ENCODE data around the gene RIMS3.

Gene RIMS3

DNA sequence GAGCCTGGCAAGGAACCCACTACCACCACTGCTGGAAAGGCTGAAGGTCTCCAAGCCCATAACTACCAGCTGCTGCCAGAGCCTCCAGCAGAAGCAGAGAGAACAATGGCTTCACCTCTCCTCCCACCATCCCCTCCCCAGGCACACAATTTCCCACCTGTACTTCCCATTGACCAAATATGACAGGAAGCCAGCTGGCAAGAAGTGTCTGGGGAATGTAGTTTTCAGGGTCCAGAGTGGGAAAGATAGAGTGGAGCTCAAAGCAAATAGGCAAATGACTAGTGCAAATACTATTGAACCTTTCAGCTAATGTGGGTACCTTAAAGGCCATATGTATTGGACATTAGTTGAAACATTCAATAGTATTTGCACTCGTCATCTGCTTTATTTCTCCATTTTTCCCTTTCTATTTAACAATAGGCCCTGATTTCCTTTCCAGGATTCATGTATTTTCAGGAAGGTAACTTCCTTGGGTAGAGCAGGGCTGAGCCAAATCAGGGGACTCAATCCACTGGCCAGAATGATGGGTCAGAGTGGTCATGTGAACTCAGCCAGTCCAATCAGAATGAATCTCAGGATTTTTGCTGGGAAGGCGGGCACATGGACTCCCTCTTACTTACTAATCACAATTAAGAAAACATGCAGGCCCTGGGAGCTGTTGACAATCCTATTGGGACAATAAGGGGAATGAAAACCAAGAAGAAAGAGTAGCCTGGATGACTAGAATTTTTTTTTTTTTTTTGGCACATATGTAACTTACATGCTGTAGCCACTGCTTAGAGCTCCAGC lies 13.9 kb upstream of the RIMS3 start:
- TF ChIP-seq, protein P1, sequence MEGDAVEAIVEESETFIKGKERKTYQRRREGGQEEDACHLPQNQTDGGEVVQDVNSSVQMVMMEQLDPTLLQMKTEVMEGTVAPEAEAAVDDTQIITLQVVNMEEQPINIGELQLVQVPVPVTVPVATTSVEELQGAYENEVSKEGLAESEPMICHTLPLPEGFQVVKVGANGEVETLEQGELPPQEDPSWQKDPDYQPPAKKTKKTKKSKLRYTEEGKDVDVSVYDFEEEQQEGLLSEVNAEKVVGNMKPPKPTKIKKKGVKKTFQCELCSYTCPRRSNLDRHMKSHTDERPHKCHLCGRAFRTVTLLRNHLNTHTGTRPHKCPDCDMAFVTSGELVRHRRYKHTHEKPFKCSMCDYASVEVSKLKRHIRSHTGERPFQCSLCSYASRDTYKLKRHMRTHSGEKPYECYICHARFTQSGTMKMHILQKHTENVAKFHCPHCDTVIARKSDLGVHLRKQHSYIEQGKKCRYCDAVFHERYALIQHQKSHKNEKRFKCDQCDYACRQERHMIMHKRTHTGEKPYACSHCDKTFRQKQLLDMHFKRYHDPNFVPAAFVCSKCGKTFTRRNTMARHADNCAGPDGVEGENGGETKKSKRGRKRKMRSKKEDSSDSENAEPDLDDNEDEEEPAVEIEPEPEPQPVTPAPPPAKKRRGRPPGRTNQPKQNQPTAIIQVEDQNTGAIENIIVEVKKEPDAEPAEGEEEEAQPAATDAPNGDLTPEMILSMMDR (conservative IDR thresholded peaks at IDR 0.05; ENCODE audit: low read depth, low read length), result no peak
- DNase-seq (ENCODE audit: low read depth), result no peak
- H3K4me3 ChIP-seq (ENCODE audit: low read length), result no peak overlapping the region

DNA sequence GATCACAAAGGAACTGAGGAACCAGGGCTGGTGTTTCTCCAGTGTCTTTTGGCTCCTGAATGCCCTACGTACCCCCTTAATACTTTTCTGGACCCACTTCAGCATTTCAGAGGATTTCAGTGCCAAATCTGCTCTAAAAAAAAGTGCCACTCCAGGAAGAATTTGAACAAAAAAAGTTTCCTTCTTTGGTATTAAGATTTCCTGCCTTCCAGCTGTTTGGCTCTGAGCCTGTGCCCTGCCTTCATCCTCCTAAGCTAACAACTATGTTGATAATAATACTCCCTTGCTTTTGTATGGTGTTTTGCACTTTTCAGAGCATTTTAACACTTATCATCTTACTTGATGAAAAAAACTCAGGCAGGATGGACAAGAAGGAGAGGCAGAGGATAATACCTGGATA lies 11.0 kb upstream of the RIMS3 start:
- no peak for DNase-seq (ENCODE audit: low read depth)
- TF ChIP-seq, protein P1 (conservative IDR thresholded peaks at IDR 0.05; ENCODE audit: low read depth, low read length), result no peak
- H3K4me3 ChIP-seq (ENCODE audit: low read length), result no peak overlapping the region

DNA sequence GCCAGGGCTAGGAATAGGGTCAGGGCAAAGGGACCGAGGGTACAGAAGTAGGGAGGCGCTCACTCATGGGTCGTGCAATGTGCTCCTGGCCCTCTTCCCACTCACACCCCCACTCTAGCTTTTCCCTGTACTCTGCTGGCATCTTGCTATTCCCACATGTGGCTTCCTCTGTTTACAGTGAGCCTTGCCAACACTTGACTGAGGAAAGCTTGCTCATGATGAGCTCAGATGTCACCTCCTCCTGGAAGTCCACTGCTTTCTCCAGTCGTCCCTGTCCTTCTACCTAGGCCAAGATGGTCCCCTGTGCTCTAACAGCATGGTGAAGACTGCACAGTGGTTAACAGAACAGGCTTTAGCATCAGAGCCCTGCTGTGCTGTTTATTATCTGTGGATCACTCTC lies 8.0 kb upstream of the RIMS3 start:
- DNase-seq (ENCODE audit: low read depth), result no peak
- no peak overlapping the region for H3K4me3 ChIP-seq (ENCODE audit: low read length)
- TF ChIP-seq, protein P1 (conservative IDR thresholded peaks at IDR 0.05; ENCODE audit: low read depth, low read length), result no peak

DNA sequence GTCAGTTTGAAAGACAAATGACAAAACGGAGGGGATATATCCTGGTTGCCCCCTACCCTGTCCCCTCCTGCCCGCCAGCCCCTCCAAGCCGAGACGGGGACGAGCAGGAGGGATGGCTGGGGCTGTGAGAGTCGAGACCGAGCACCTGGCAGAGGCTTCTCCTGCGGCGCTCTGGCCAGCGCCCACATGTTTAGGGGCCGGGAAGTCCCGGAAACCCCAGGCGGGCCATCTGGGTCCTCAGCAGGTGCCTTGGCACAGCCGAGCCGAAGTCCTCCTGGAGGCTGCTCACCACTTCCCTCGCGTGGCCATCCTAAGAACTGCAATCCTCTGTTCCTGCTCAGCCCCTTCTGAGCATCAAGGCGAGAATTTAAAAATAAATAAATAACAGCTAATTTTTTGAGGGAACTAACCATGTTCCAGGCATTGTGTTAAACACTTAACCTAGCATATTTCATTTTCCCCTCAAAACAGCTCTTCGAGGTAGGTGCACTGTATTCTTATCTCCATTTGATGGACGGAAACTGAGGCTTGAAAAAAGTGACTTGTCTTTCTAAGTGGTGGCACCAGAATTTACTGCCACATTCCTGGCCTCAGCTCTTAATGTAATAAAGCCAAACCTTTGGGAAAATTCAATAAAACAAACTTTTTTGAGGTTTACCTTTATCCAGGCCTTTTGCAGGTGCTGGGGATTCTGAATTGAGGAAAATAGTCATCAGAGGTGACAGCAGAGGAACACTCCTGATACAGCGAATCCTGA lies 3.5 kb upstream of the RIMS3 start:
- DNase-seq (ENCODE audit: low read depth), result no peak
- peak overlapping the region; percentile 12 for H3K4me3 ChIP-seq (ENCODE audit: low read length)
- TF ChIP-seq, protein P1 (conservative IDR thresholded peaks at IDR 0.05; ENCODE audit: low read depth, low read length), result peak; percentile 95

DNA sequence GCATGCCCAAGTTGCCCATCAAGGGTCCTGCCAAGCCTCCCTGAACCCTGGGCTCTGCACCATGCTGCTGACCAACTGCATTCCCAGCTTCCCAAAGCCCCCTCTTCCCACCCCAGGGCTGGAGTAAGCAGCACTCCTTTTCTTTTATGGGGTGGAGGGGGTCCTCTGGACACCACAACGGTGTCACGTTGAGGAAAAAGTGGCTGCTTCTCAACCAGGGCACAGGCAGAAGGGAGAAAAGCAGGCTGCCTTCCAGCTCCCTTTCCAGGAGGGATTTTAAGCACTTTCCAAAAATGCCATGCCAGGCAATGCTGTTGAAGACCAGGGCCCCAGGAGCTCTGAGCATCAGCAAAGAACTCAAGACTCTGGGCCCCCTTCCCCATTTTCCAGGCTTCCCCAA lies 691 bp downstream of the RIMS3 start:
- no peak overlapping the region for H3K4me3 ChIP-seq (ENCODE audit: low read length)
- no peak for DNase-seq (ENCODE audit: low read depth)
- TF ChIP-seq, protein P1 (conservative IDR thresholded peaks at IDR 0.05; ENCODE audit: low read depth, low read length), result no peak

DNA sequence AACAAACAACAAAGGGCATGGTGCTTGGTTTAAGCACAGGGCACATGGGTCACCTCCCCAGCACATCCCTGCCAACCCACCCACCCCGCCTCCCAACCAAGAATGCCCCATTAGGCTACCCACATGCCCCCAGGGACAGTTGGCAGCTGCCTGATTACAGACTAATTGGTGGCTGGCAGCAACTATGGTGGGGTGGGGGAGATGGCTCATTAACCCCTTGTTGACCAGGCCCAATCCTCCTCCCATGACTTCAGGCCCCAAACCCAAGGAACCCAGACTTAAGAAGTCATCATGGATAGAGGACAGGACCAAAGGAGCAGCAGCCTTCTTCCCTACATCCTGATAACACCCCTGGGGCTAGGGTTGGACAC lies 1.3 kb downstream of the RIMS3 start:
- H3K4me3 ChIP-seq (ENCODE audit: low read length), result no peak overlapping the region
- no peak for DNase-seq (ENCODE audit: low read depth)
- TF ChIP-seq, protein P1 (conservative IDR thresholded peaks at IDR 0.05; ENCODE audit: low read depth, low read length), result no peak
